ENCODE data around the gene CSGALNACT2. TPM values are rescaled to one million over a fixed set of nuclear protein-coding genes. Genes with fewer than 3 reads are reported as not detected.

Gene CSGALNACT2
- total and polyA plus RNA-seq, 9 of the 15 experiments (the other 6 are each of a cell fraction or from before 2014, with no cell fraction given), result 1.4 to 7.3 (median 3.5) TPM

DNA sequence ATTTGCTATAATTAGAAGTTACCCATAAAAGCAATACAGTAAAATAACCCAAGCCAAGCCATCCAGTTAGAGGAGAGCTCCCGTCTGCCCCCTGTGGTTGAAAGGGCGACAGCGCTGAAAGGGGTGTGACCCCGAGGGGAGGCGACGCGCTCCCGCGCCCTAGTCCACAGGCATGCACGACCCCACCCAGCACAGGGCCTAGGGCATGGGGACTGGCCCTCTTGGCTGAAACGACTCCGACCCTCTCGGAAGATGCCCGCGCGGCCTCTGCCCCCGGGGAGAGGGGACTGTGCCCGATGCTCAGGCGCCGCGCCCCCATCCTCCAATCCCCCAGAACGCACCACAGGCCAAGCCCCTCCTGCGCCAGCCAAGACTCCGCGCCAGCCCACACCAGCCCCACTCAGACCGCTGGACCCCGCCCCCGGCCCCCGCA is 64.0 kb downstream of the CSGALNACT2 start (continued):
- TF ChIP-seq, protein P1, sequence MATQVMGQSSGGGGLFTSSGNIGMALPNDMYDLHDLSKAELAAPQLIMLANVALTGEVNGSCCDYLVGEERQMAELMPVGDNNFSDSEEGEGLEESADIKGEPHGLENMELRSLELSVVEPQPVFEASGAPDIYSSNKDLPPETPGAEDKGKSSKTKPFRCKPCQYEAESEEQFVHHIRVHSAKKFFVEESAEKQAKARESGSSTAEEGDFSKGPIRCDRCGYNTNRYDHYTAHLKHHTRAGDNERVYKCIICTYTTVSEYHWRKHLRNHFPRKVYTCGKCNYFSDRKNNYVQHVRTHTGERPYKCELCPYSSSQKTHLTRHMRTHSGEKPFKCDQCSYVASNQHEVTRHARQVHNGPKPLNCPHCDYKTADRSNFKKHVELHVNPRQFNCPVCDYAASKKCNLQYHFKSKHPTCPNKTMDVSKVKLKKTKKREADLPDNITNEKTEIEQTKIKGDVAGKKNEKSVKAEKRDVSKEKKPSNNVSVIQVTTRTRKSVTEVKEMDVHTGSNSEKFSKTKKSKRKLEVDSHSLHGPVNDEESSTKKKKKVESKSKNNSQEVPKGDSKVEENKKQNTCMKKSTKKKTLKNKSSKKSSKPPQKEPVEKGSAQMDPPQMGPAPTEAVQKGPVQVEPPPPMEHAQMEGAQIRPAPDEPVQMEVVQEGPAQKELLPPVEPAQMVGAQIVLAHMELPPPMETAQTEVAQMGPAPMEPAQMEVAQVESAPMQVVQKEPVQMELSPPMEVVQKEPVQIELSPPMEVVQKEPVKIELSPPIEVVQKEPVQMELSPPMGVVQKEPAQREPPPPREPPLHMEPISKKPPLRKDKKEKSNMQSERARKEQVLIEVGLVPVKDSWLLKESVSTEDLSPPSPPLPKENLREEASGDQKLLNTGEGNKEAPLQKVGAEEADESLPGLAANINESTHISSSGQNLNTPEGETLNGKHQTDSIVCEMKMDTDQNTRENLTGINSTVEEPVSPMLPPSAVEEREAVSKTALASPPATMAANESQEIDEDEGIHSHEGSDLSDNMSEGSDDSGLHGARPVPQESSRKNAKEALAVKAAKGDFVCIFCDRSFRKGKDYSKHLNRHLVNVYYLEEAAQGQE (IDR thresholded peaks at IDR 0.05; ENCODE audit: borderline replicate concordance), result peak; percentile 26; the same call in 1 of the 2 replicates
- TF ChIP-seq, protein P1 (CRISPR knock-in tag; IDR thresholded peaks at IDR 0.05; ENCODE audit: low read depth), result no peak
- TF ChIP-seq, protein P2, sequence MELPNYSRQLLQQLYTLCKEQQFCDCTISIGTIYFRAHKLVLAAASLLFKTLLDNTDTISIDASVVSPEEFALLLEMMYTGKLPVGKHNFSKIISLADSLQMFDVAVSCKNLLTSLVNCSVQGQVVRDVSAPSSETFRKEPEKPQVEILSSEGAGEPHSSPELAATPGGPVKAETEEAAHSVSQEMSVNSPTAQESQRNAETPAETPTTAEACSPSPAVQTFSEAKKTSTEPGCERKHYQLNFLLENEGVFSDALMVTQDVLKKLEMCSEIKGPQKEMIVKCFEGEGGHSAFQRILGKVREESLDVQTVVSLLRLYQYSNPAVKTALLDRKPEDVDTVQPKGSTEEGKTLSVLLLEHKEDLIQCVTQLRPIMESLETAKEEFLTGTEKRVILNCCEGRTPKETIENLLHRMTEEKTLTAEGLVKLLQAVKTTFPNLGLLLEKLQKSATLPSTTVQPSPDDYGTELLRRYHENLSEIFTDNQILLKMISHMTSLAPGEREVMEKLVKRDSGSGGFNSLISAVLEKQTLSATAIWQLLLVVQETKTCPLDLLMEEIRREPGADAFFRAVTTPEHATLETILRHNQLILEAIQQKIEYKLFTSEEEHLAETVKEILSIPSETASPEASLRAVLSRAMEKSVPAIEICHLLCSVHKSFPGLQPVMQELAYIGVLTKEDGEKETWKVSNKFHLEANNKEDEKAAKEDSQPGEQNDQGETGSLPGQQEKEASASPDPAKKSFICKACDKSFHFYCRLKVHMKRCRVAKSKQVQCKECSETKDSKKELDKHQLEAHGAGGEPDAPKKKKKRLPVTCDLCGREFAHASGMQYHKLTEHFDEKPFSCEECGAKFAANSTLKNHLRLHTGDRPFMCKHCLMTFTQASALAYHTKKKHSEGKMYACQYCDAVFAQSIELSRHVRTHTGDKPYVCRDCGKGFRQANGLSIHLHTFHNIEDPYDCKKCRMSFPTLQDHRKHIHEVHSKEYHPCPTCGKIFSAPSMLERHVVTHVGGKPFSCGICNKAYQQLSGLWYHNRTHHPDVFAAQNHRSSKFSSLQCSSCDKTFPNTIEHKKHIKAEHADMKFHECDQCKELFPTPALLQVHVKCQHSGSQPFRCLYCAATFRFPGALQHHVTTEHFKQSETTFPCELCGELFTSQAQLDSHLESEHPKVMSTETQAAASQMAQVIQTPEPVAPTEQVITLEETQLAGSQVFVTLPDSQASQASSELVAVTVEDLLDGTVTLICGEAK (IDR thresholded peaks at IDR 0.05), result no peak
- TF ChIP-seq, protein P2 (CRISPR knock-in tag; IDR thresholded peaks at IDR 0.05), result no peak
- TF ChIP-seq ZNF212 (CRISPR knock-in tag; IDR thresholded peaks at IDR 0.05), result no peak
- TF ChIP-seq BHLHE40 (IDR thresholded peaks at IDR 0.05; ENCODE audit: low read length), result peak; percentile 28; the same call in 1 of the 2 replicates
- no peak for TF ChIP-seq JUNB (CRISPR knock-in tag; conservative IDR thresholded peaks at IDR 0.05)
- TF ChIP-seq RBBP5 (IDR thresholded peaks at IDR 0.05; ENCODE audit: borderline replicate concordance, insufficient read depth, low read length, poor library complexity, severe bottlenecking), result peak; percentile 46
- TF ChIP-seq ZNF165 (CRISPR knock-in tag; IDR thresholded peaks at IDR 0.05; ENCODE audit: borderline replicate concordance), result no peak
- no peak for TF ChIP-seq ZNF75A (CRISPR knock-in tag; IDR thresholded peaks at IDR 0.05)
